ENCODE results near the gene ATP8A2.

DNA sequence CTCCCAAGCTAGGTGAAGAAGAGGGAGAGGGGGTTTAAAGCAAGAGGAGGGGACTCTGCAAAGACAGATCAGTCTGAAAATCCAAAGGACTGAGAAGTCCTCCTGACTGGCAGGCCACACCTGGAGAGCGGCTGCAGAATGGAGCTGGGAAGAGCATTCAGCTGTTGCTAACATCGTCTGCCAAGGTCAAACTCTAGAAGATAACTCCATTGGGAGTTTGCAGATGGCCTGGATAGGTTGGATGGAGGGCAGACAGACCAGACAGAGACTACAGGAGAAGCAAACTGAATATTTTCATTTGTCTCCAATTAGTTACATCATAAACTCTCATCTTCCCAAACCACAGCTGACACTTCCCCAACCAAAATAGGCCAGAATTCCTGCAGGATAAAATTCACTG is 699.9 kb downstream of the ATP8A2 start:
- TF ChIP-seq BRCA1 (IDR thresholded peaks at IDR 0.05; ENCODE audit: low read depth, low read length) = no peak
- no peak for TF ChIP-seq POLR2A (IDR thresholded peaks at IDR 0.05; ENCODE audit: control extremely low read depth in 1 of 2, low read depth in 2 of 2, low read length in 2 of 2)
- no peak for TF ChIP-seq HDAC2 (IDR thresholded peaks at IDR 0.05; ENCODE audit: borderline replicate concordance in 1 of 2, low read depth in 2 of 2, low read length in 2 of 2)
- no peak for TF ChIP-seq RAD21 (IDR thresholded peaks at IDR 0.05 in 1 of 2, conservative IDR thresholded peaks at IDR 0.05 in 1 of 2; ENCODE audit: low read depth in 2 of 2, low read length in 2 of 2)
- TF ChIP-seq SIX5 (IDR thresholded peaks at IDR 0.05; ENCODE audit: low read depth, low read length) = no peak
- no peak for TF ChIP-seq TCF12 (IDR thresholded peaks at IDR 0.05; ENCODE audit: low read depth, low read length)

Data from H1 (cell line).